HepG2 (cell line): Measurements from ENCODE around the gene TSC22D1. TPM values are rescaled to one million over a fixed set of nuclear protein-coding genes. Genes with fewer than 3 reads are reported as not detected.

Experiments
- ATAC-seq: fragments of 200-7000 bp; cut with Tn5 transposase; 3 replicates; pipeline ENCODE4 v1.9.1; 2020; ENCODE audit warnings: mild to moderate bottlenecking, moderate library complexity
- BruUV-seq: library from RNA; stranded (reverse); fragments of 400-500 nt; replicated peaks from 2 replicates; lab custom pipeline; 2021; lab: Mats Ljungman, UMichigan
- CTCF ChIA-PET: fragments of 300-600 bp; formaldehyde crosslinking; extraction: SDS; loops from one replicate; lab custom pipeline; 2021; ENCODE audit warnings: low total read pairs, inconsistent platforms, low intra/inter-chr PET ratio; lab: Yijun Ruan, JAX
- POLR2A ChIA-PET: fragments of 350-600 bp; sonication (Branson Sonifier 250); formaldehyde crosslinking; loops from one replicate; lab custom pipeline; 2020; ENCODE audit warnings: antibody characterized with exemption, inconsistent platforms; lab: Yijun Ruan, JAX
- DNase-seq: peaks from one replicate; pipeline ENCODE4 v3.0.0-alpha.2; 2015; ENCODE audit warnings: low spot score
- FAIRE-seq: peaks from 3 replicates; lab custom pipeline; 2011; peaks lifted over from hg19 to GRCh38; lab: Jason Lieb, UNC
- H2AFZ ChIP-seq: one replicate; pipeline ENCODE4 v1.6.1; 2011; ENCODE audit warnings: low read length, inconsistent platforms
- H3K27ac ChIP-seq: fragments of 300-600 bp; 3 replicates; pipeline ENCODE4 v1.8.0; 2011; ENCODE audit warnings: mixed run types, mild to moderate bottlenecking, mixed read lengths, low read length, inconsistent platforms; ENCODE audit not compliant: insufficient read depth; ENCODE audit errors: extremely low read length
- H3K27me3 ChIP-seq, 2 experiments: fragments of 200-600 bp in 1 of 2; 2 replicates in 1 of 2; 3 replicates in 1 of 2; pipeline versions ENCODE4 v1.6.0 to v1.8.0; 2011; ENCODE audit warnings: low read length in 2 of 2, mild to moderate bottlenecking in 2 of 2, moderate library complexity in 2 of 2, inconsistent platforms in 1 of 2; ENCODE audit not compliant: insufficient read depth in 2 of 2, control insufficient read depth in 1 of 2
- H3K36me3 ChIP-seq, 2 experiments: fragments of 200-600 bp in 1 of 2; replicated peaks in 1 of 2; 2 replicates in 1 of 2; 3 replicates in 1 of 2; pipeline versions ENCODE4 v1.5.1 to v1.8.0; 2011; ENCODE audit warnings: low read length in 2 of 2, inconsistent platforms in 1 of 2; ENCODE audit not compliant: insufficient read depth in 2 of 2, control insufficient read depth in 1 of 2
- H3K4me1 ChIP-seq: 2 replicates; pipeline ENCODE4 v1.5.1; 2012; ENCODE audit warnings: low read length, inconsistent platforms; ENCODE audit not compliant: insufficient read depth
- H3K4me2 ChIP-seq: 2 replicates; pipeline ENCODE4 v1.6.0; 2011; ENCODE audit warnings: low read depth, low read length, inconsistent platforms
- H3K4me3 ChIP-seq, 3 experiments: fragments of 200-600 bp in 1 of 3; sonication (generic), shearing (Covaris generic) in 1 of 3; replicated peaks in 1 of 3; 2 replicates each; pipeline ENCODE4 v1.5.1; 2011 to 2016; ENCODE audit warnings: low read length in 3 of 3, inconsistent platforms in 2 of 3, low read depth in 2 of 3, mild to moderate bottlenecking in 2 of 3, control low read depth in 1 of 3, mixed read lengths in 1 of 3; ENCODE audit not compliant: insufficient read depth in 1 of 3
- H3K79me2 ChIP-seq: one replicate; pipeline ENCODE4 v1.6.1; 2011; ENCODE audit warnings: low read length, inconsistent platforms; ENCODE audit not compliant: insufficient read depth
- H3K9ac ChIP-seq: 2 replicates; pipeline ENCODE4 v1.6.0; 2011; ENCODE audit warnings: mild to moderate bottlenecking, low read depth, low read length, inconsistent platforms; ENCODE audit not compliant: insufficient read depth
- H3K9me3 ChIP-seq: 2 replicates; pipeline ENCODE4 v1.5.1; 2012; ENCODE audit warnings: mild to moderate bottlenecking, low read length
- H4K20me1 ChIP-seq: 2 replicates; pipeline ENCODE4 v1.6.0; 2011; ENCODE audit warnings: inconsistent platforms, mild to moderate bottlenecking, low read length, moderate library complexity; ENCODE audit not compliant: insufficient read depth
- ATF2 ChIP-seq: sonication (generic); formaldehyde crosslinking; IDR thresholded peaks from 2 replicates; pipeline ENCODE4 v1.4.0; 2020; ENCODE audit warnings: missing genetic modification reagents
- CENPBD1 ChIP-seq: sonication (generic); formaldehyde crosslinking; IDR thresholded peaks from 2 replicates; pipeline ENCODE4 v1.8.0; 2022; ENCODE audit warnings: missing genetic modification reagents, low read depth, mild to moderate bottlenecking, borderline replicate concordance
- MAFF ChIP-seq: IDR thresholded peaks from 2 replicates; pipeline ENCODE4 v1.6.1; 2011; ENCODE audit warnings: low read depth, low read length, improper control_type of control experiment
- MAFK ChIP-seq, 2 experiments: IDR thresholded peaks in 1 of 2; conservative IDR thresholded peaks in 1 of 2; 2 replicates each; pipeline ENCODE4 v1.6.1; 2011; ENCODE audit warnings: improper control_type of control experiment in 2 of 2, low read length in 2 of 2
- MTA3 ChIP-seq: sonication (generic); formaldehyde crosslinking; IDR thresholded peaks from 2 replicates; pipeline ENCODE4 v1.4.0; 2020; ENCODE audit warnings: missing genetic modification reagents
- SNRNP70 ChIP-seq: fragments of 200-400 bp; formaldehyde crosslinking; IDR thresholded peaks from 2 replicates; pipeline ENCODE4 v1.6.1; 2017; ENCODE audit warnings: mild to moderate bottlenecking, low read depth, low read length, moderate library complexity
- SP2 ChIP-seq: sonication (generic); formaldehyde crosslinking; IDR thresholded peaks from 2 replicates; pipeline ENCODE4 v1.5.1; 2020; ENCODE audit warnings: mild to moderate bottlenecking, missing genetic modification reagents
- ZNF276 ChIP-seq: sonication (generic); formaldehyde crosslinking; IDR thresholded peaks from 2 replicates; pipeline ENCODE4 v1.4.0; 2020; ENCODE audit warnings: mild to moderate bottlenecking, low read depth, missing genetic modification reagents
- ZNF691 ChIP-seq: sonication (generic); formaldehyde crosslinking; IDR thresholded peaks from 2 replicates; pipeline ENCODE4 v1.4.0; 2020; ENCODE audit warnings: missing genetic modification reagents, low read depth, mild to moderate bottlenecking, borderline replicate concordance
- ZNF839 ChIP-seq: sonication (generic); formaldehyde crosslinking; IDR thresholded peaks from 2 replicates; pipeline ENCODE4 v1.4.0; 2020; ENCODE audit warnings: missing genetic modification reagents, mild to moderate bottlenecking, borderline replicate concordance
- WGBS: methylation state at CpG from one replicate; pipeline ENCODE4 v1.1.6; 2017; ENCODE audit warnings: low lambda C conversion rate; 5-methylcytosine and 5-hydroxymethylcytosine counted together
- in situ Hi-C: cut with HindIII; loops from 2 replicates; pipeline ENCODE4 v1.10.0; 2017; ENCODE audit warnings: low pct_unique_long_range_greater_than_20kb; ENCODE audit not compliant: extremely low pct_ligation_motif_present
- intact Hi-C: fragments of 100-400 bp; cut with micrococcal nuclease; formaldehyde crosslinking; loops from one replicate; pipeline ENCODE4 v1.10.0; 2022; ENCODE audit not compliant: unreplicated experiment
- polyA plus RNA-seq, 8 experiments: library from polyadenylated mRNA; depleted of rRNA in 3 of 8; stranded (reverse) in 7 of 8; unstranded in 1 of 8; fragments of >200 nt; fragmentation: Illumina TruSeq in 4 of 8; extraction: Trizol in 4 of 8; gene quantifications; 2 replicates each; pipeline versions ENCODE4 v1.2.1 to v1.2.3, GENCODE V29; 2011 to 2016; ENCODE audit warnings: low read depth in 4 of 8, missing spikeins in 1 of 8, mixed read lengths in 1 of 8; ENCODE audit not compliant: insufficient read depth in 1 of 8
- total RNA-seq, 5 experiments: library from RNA; depleted of rRNA; stranded (reverse); fragments of >200 nt; fragmentation: Illumina TruSeq; extraction: Trizol; gene quantifications; 2 replicates each; pipeline ENCODE4 v1.2.3, GENCODE V29; 2016; ENCODE audit warnings: low read depth in 1 of 5

Gene TSC22D1
- total and polyA plus RNA-seq, 2 of the 13 experiments (the other 11 are each of a cell fraction or from before 2014, with no cell fraction given) = 18.4 to 35.7 TPM

DNA sequence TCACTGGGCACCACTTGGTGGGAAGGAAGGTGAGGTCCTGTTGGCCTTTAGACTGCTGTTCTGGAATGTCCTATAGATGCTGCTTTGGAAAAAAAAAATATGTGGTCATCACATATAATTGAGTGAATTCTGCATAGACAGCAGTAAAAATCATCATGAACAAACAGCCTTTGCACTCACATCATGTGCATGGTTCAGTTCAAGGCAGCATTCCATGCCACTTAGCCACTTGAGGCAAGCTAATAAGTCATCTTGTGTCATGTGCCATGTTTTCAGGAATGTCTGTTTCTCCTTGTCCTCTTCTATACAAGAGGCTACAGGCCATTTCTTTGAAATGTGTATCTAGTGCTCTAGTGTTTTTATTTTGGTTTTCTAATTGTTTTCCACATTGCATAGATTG is 43.9 kb upstream of the TSC22D1 start:
- H3K27me3 ChIP-seq = no peaks in the 10 kb centered on the region
- H3K4me3 ChIP-seq = no peak overlapping the region
- H2AFZ ChIP-seq = no peak overlapping the region
- H3K27ac ChIP-seq = no peak overlapping the region
- no peak for DNase-seq
- TF ChIP-seq ZNF839 (CRISPR knock-in tag) (no peak), CENPBD1 (no peak), SP2 (CRISPR knock-in tag) (no peak), MAFK (conservative IDR thresholded peaks at IDR 0.05 in 1 of 2, IDR thresholded peaks at IDR 0.05 in 1 of 2; ENCODE audit: low read length in 2 of 2) (0 out of 4 replicates have a peak, but pooled peaks of 1 of the 2 experiments have one; percentile 3), MAFF (0 out of 2 replicates have a peak, but pooled peaks have one; percentile 36), SNRNP70 (no peak), ATF2 (CRISPR knock-in tag) (no peak)
- ChIA-PET POLR2A (no interaction called here), CTCF (no interaction called here)
- BruUV-seq = no TSS peak
- intact Hi-C loops = no loop called here
- no peaks in the 10 kb centered on the region for H4K20me1 ChIP-seq
- H3K36me3 ChIP-seq = no peaks in the 10 kb centered on the region
- H3K4me1 ChIP-seq = 0 out of 2 replicates have a peak, but pooled peaks cover 8% of the 10 kb centered on the region
- no peaks in the 10 kb centered on the region for H3K9me3 ChIP-seq
- no peak overlapping the region for H3K9ac ChIP-seq
- H3K79me2 ChIP-seq = no peaks in the 10 kb centered on the region
- in situ Hi-C loops = no loop called here
- no peak for ATAC-seq
- H3K4me2 ChIP-seq = no peak overlapping the region
- no peak for FAIRE-seq

DNA sequence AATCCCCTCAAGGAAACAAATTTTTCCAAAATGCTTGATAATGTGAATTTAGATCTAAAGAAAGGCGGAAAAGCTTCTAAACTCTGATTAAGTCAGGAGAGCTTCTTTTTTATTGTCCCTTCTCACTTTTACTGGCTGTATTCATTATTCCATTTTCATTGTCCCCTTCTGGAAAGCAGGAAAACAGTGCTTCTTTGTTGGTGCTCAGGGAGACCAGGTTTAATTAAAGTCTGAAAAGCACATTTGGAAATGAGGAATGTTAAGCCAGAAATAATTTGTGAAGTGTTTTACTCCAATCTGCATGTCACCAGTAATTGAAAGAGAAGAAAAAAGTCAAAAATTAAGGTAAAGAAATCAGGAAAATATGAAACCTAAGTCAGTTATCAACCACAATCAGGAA is 43.5 kb upstream of the TSC22D1 start:
- no peak for DNase-seq
- intact Hi-C loops (no loop called here), in situ Hi-C loops (no loop called here)
- ChIA-PET CTCF (no interaction called here), POLR2A (no interaction called here)
- no peak for ATAC-seq
- H3K79me2 ChIP-seq = no peaks in the 10 kb centered on the region
- H3K9me3 ChIP-seq = no peaks in the 10 kb centered on the region
- H3K4me2 ChIP-seq = no peak overlapping the region
- no peaks in the 10 kb centered on the region for H3K27me3 ChIP-seq
- H3K27ac ChIP-seq = no peak overlapping the region
- no peak for FAIRE-seq
- no peak overlapping the region for H3K4me3 ChIP-seq
- 0 out of 2 replicates have a peak, but pooled peaks cover 8% of the 10 kb centered on the region for H3K4me1 ChIP-seq
- BruUV-seq = no TSS peak
- H2AFZ ChIP-seq = no peak overlapping the region
- no peaks in the 10 kb centered on the region for H3K36me3 ChIP-seq
- no peak overlapping the region for H3K9ac ChIP-seq
- 92% methylated on average over 1 of the region's 1 CpG for WGBS
- H4K20me1 ChIP-seq = no peaks in the 10 kb centered on the region
- TF ChIP-seq ZNF691 (CRISPR knock-in tag) (no peak), MTA3 (CRISPR knock-in tag) (no peak), ZNF276 (CRISPR knock-in tag) (no peak)
